HepG2 (cell line): ENCODE measurements around the gene MAP2K5. TPM values are rescaled to one million over a fixed set of nuclear protein-coding genes. Genes with fewer than 3 reads are reported as not detected.

Source experiments
- ATAC-seq: fragments of 200-7000 bp; cut with Tn5 transposase; 3 replicates; pipeline ENCODE4 v1.9.1; 2020; ENCODE audit warnings: mild to moderate bottlenecking, moderate library complexity
- BruUV-seq: library from RNA; stranded (reverse); fragments of 400-500 nt; replicated peaks from 2 replicates; lab custom pipeline; 2021; lab: Mats Ljungman, UMichigan
- CTCF ChIA-PET: fragments of 300-600 bp; formaldehyde crosslinking; extraction: SDS; loops from one replicate; lab custom pipeline; 2021; ENCODE audit warnings: low total read pairs, inconsistent platforms, low intra/inter-chr PET ratio; lab: Yijun Ruan, JAX
- POLR2A ChIA-PET: fragments of 350-600 bp; sonication (Branson Sonifier 250); formaldehyde crosslinking; loops from one replicate; lab custom pipeline; 2020; ENCODE audit warnings: antibody characterized with exemption, inconsistent platforms; lab: Yijun Ruan, JAX
- DNase-seq: peaks from one replicate; pipeline ENCODE4 v3.0.0-alpha.2; 2015; ENCODE audit warnings: low spot score
- FAIRE-seq: peaks from 3 replicates; lab custom pipeline; 2011; peaks lifted over from hg19 to GRCh38; lab: Jason Lieb, UNC
- H2AFZ ChIP-seq: one replicate; pipeline ENCODE4 v1.6.1; 2011; ENCODE audit warnings: low read length, inconsistent platforms
- H3K27ac ChIP-seq: fragments of 300-600 bp; 3 replicates; pipeline ENCODE4 v1.8.0; 2011; ENCODE audit warnings: mixed run types, mild to moderate bottlenecking, mixed read lengths, low read length, inconsistent platforms; ENCODE audit not compliant: insufficient read depth; ENCODE audit errors: extremely low read length
- H3K27me3 ChIP-seq, 2 experiments: fragments of 200-600 bp in 1 of 2; 2 replicates in 1 of 2; 3 replicates in 1 of 2; pipeline versions ENCODE4 v1.6.0 to v1.8.0; 2011; ENCODE audit warnings: low read length in 2 of 2, mild to moderate bottlenecking in 2 of 2, moderate library complexity in 2 of 2, inconsistent platforms in 1 of 2; ENCODE audit not compliant: insufficient read depth in 2 of 2, control insufficient read depth in 1 of 2
- H3K36me3 ChIP-seq, 2 experiments: fragments of 200-600 bp in 1 of 2; replicated peaks in 1 of 2; 2 replicates in 1 of 2; 3 replicates in 1 of 2; pipeline versions ENCODE4 v1.5.1 to v1.8.0; 2011; ENCODE audit warnings: low read length in 2 of 2, inconsistent platforms in 1 of 2; ENCODE audit not compliant: insufficient read depth in 2 of 2, control insufficient read depth in 1 of 2
- H3K4me1 ChIP-seq: 2 replicates; pipeline ENCODE4 v1.5.1; 2012; ENCODE audit warnings: low read length, inconsistent platforms; ENCODE audit not compliant: insufficient read depth
- H3K4me2 ChIP-seq: 2 replicates; pipeline ENCODE4 v1.6.0; 2011; ENCODE audit warnings: low read depth, low read length, inconsistent platforms
- H3K4me3 ChIP-seq, 3 experiments: fragments of 200-600 bp in 1 of 3; sonication (generic), shearing (Covaris generic) in 1 of 3; replicated peaks in 1 of 3; 2 replicates each; pipeline ENCODE4 v1.5.1; 2011 to 2016; ENCODE audit warnings: low read length in 3 of 3, inconsistent platforms in 2 of 3, low read depth in 2 of 3, mild to moderate bottlenecking in 2 of 3, control low read depth in 1 of 3, mixed read lengths in 1 of 3; ENCODE audit not compliant: insufficient read depth in 1 of 3
- H3K79me2 ChIP-seq: one replicate; pipeline ENCODE4 v1.6.1; 2011; ENCODE audit warnings: low read length, inconsistent platforms; ENCODE audit not compliant: insufficient read depth
- H3K9ac ChIP-seq: 2 replicates; pipeline ENCODE4 v1.6.0; 2011; ENCODE audit warnings: mild to moderate bottlenecking, low read depth, low read length, inconsistent platforms; ENCODE audit not compliant: insufficient read depth
- H3K9me3 ChIP-seq: 2 replicates; pipeline ENCODE4 v1.5.1; 2012; ENCODE audit warnings: mild to moderate bottlenecking, low read length
- H4K20me1 ChIP-seq: 2 replicates; pipeline ENCODE4 v1.6.0; 2011; ENCODE audit warnings: inconsistent platforms, mild to moderate bottlenecking, low read length, moderate library complexity; ENCODE audit not compliant: insufficient read depth
- GTF3A ChIP-seq: sonication (generic); formaldehyde crosslinking; conservative IDR thresholded peaks from 2 replicates; pipeline ENCODE4 v1.4.0; 2020; ENCODE audit warnings: mild to moderate bottlenecking, missing genetic modification reagents
- LCORL ChIP-seq, 2 experiments: fragments of 450-650 bp in 1 of 2; sonication (generic) in 1 of 2; formaldehyde crosslinking in 1 of 2; IDR thresholded peaks; 2 replicates each; pipeline versions ENCODE4 v1.5.0 to v1.6.1; 2017 to 2020; ENCODE audit warnings: antibody characterized with exemption in 1 of 2, missing genetic modification reagents in 1 of 2
- LRRFIP1 ChIP-seq: sonication (generic); formaldehyde crosslinking; conservative IDR thresholded peaks from 2 replicates; pipeline ENCODE4 v1.4.0; 2020; ENCODE audit warnings: missing genetic modification reagents
- RELA ChIP-seq: sonication (generic); formaldehyde crosslinking; IDR thresholded peaks from 2 replicates; pipeline ENCODE4 v1.4.0; 2020; ENCODE audit warnings: missing genetic modification reagents
- SAP130 ChIP-seq: IDR thresholded peaks from 2 replicates; pipeline ENCODE4 v1.6.1; 2016; ENCODE audit warnings: low read depth
- TMF1 ChIP-seq: sonication (generic); formaldehyde crosslinking; IDR thresholded peaks from 2 replicates; pipeline ENCODE4 v1.8.1; 2022; ENCODE audit warnings: low read depth, missing genetic modification reagents
- ZC3H4 ChIP-seq: sonication (generic); formaldehyde crosslinking; IDR thresholded peaks from 2 replicates; pipeline ENCODE4 v1.4.0; 2020; ENCODE audit warnings: missing genetic modification reagents, borderline replicate concordance
- ZFP90 ChIP-seq: sonication (generic); formaldehyde crosslinking; IDR thresholded peaks from 2 replicates; pipeline ENCODE4 v1.8.0; 2022; ENCODE audit warnings: missing genetic modification reagents, mild to moderate bottlenecking, inconsistent platforms, borderline replicate concordance
- ZKSCAN8 ChIP-seq: IDR thresholded peaks from 2 replicates; pipeline ENCODE4 v1.6.1; 2016; ENCODE audit warnings: borderline replicate concordance, missing genetic modification reagents, missing compliant biosample characterization
- ZNF17 ChIP-seq: sonication (generic); formaldehyde crosslinking; IDR thresholded peaks from 2 replicates; pipeline ENCODE4 v1.5.0; 2020; ENCODE audit warnings: mild to moderate bottlenecking, missing genetic modification reagents
- ZNF383 ChIP-seq: sonication (generic); formaldehyde crosslinking; IDR thresholded peaks from 2 replicates; pipeline ENCODE4 v1.4.0; 2020; ENCODE audit warnings: missing genetic modification reagents, mild to moderate bottlenecking, borderline replicate concordance
- ZNF773 ChIP-seq: sonication (generic); formaldehyde crosslinking; IDR thresholded peaks from 2 replicates; pipeline ENCODE4 v1.4.0; 2020; ENCODE audit warnings: missing genetic modification reagents, borderline replicate concordance
- ZNF850 ChIP-seq: sonication (generic); formaldehyde crosslinking; conservative IDR thresholded peaks from 2 replicates; pipeline ENCODE4 v1.9.0; 2021; ENCODE audit warnings: mild to moderate bottlenecking, missing genetic modification reagents
- WGBS: methylation state at CpG from one replicate; pipeline ENCODE4 v1.1.6; 2017; ENCODE audit warnings: low lambda C conversion rate; 5-methylcytosine and 5-hydroxymethylcytosine counted together
- in situ Hi-C: cut with HindIII; loops from 2 replicates; pipeline ENCODE4 v1.10.0; 2017; ENCODE audit warnings: low pct_unique_long_range_greater_than_20kb; ENCODE audit not compliant: extremely low pct_ligation_motif_present
- intact Hi-C: fragments of 100-400 bp; cut with micrococcal nuclease; formaldehyde crosslinking; loops from one replicate; pipeline ENCODE4 v1.10.0; 2022; ENCODE audit not compliant: unreplicated experiment
- polyA plus RNA-seq, 8 experiments: library from polyadenylated mRNA; depleted of rRNA in 3 of 8; stranded (reverse) in 7 of 8; unstranded in 1 of 8; fragments of >200 nt; fragmentation: Illumina TruSeq in 4 of 8; extraction: Trizol in 4 of 8; gene quantifications; 2 replicates each; pipeline versions ENCODE4 v1.2.1 to v1.2.3, GENCODE V29; 2011 to 2016; ENCODE audit warnings: low read depth in 4 of 8, missing spikeins in 1 of 8, mixed read lengths in 1 of 8; ENCODE audit not compliant: insufficient read depth in 1 of 8
- total RNA-seq, 5 experiments: library from RNA; depleted of rRNA; stranded (reverse); fragments of >200 nt; fragmentation: Illumina TruSeq; extraction: Trizol; gene quantifications; 2 replicates each; pipeline ENCODE4 v1.2.3, GENCODE V29; 2016; ENCODE audit warnings: low read depth in 1 of 5

Gene MAP2K5
- total and polyA plus RNA-seq, 2 of the 13 experiments (the other 11 are each of a cell fraction or from before 2014, with no cell fraction given): 4.0 to 4.3 TPM

- no peaks in the 10 kb centered on the region for H3K27me3 ChIP-seq
- FAIRE-seq (no peak), ATAC-seq (no peak), DNase-seq (no peak)
- peaks cover 10% of the 10 kb centered on the region; the same call in 1 of the 2 replicates for H3K4me1 ChIP-seq
- no peak overlapping the region for H3K4me3 ChIP-seq
- POLR2A ChIA-PET: no interaction called here
- H4K20me1 ChIP-seq: no peaks in the 10 kb centered on the region
- H3K27ac ChIP-seq: no peak overlapping the region
- CTCF ChIA-PET: no interaction called here
- WGBS: 94% methylated on average over 4 of the region's 4 CpGs
- in situ Hi-C loops: no loop called here
- no peak overlapping the region for H3K4me2 ChIP-seq
- no peak overlapping the region for H2AFZ ChIP-seq
- intact Hi-C loops: no loop called here
- no peak overlapping the region for H3K9ac ChIP-seq
- no peak for TF ChIP-seq ZC3H4 (CRISPR knock-in tag)
- peak; percentile 72; the same call in 1 of the 2 replicates for TF ChIP-seq ZFP90 (CRISPR knock-in tag)
- peak; percentile 58 for TF ChIP-seq LCORL (IDR thresholded peaks at IDR 0.05)
- TF ChIP-seq LCORL (CRISPR knock-in tag; IDR thresholded peaks at IDR 0.05): no peak
- H3K9me3 ChIP-seq: no peaks in the 10 kb centered on the region
- BruUV-seq: no TSS peak
- no peaks in the 10 kb centered on the region for H3K79me2 ChIP-seq
- no peaks in the 10 kb centered on the region for H3K36me3 ChIP-seq
Observed at GRCh38 chr15:67794832-67795574, 252.5 kb downstream of the MAP2K5 start.

GRCh38 chr15:67796196-67797127, 254.0 kb downstream of the MAP2K5 start:
- intact Hi-C loops (no loop called here), in situ Hi-C loops (no loop called here)
- DNase-seq (no peak), ATAC-seq (no peak), FAIRE-seq (no peak)
- Histone ChIP-seq H4K20me1 (no peaks in the 10 kb centered on the region), H3K27ac (no peak overlapping the region), H3K4me2 (no peak overlapping the region), H2AFZ (no peak overlapping the region), H3K9me3 (no peaks in the 10 kb centered on the region), H3K36me3 (no peaks in the 10 kb centered on the region), H3K4me3 (no peak overlapping the region), H3K4me1 (peaks cover 10% of the 10 kb centered on the region; the same call in 1 of the 2 replicates), H3K79me2 (no peaks in the 10 kb centered on the region), H3K9ac (no peak overlapping the region), H3K27me3 (no peaks in the 10 kb centered on the region)
- BruUV-seq: no TSS peak
- ChIA-PET POLR2A (no interaction called here), CTCF (no interaction called here)
- WGBS: 92% methylated on average over 4 of the region's 4 CpGs
- TF ChIP-seq ZNF17 (CRISPR knock-in tag) (no peak), TMF1 (CRISPR knock-in tag) (no peak), ZNF773 (CRISPR knock-in tag) (no peak), ZNF850 (CRISPR knock-in tag) (no peak), ZNF383 (CRISPR knock-in tag) (no peak), ZKSCAN8 (CRISPR knock-in tag) (no peak), LRRFIP1 (no peak), GTF3A (CRISPR knock-in tag) (no peak), RELA (CRISPR knock-in tag) (no peak), SAP130 (no peak)
